Immature natural killer cell (primary cell): ENCODE data around the gene PRDM5. TPM values are rescaled to one million over a fixed set of nuclear protein-coding genes. Genes with fewer than 3 reads are reported as not detected.

Source experiments
- DNase-seq, 3 donors: peaks; one replicate each; pipeline ENCODE4 v3.0.0; 2022; ENCODE audit warnings: mixed read lengths in 1 of 3
- H3K27ac Mint-ChIP-seq, 6 donors: one replicate each; pipeline ENCODE4 v1.8.0; 2020; ENCODE audit warnings: mixed read lengths in 6 of 6, mild to moderate bottlenecking in 5 of 6, inconsistent platforms in 4 of 6, moderate library complexity in 3 of 6
- H3K27me3 Mint-ChIP-seq, 3 donors: one replicate each; pipeline ENCODE4 v1.8.0; 2020 to 2021; ENCODE audit warnings: low read depth in 3 of 3, mild to moderate bottlenecking in 3 of 3, mixed read lengths in 3 of 3, moderate library complexity in 3 of 3, inconsistent platforms in 1 of 3
- H3K36me3 Mint-ChIP-seq, 3 donors: one replicate each; pipeline ENCODE4 v1.8.0; 2020; ENCODE audit warnings: mixed read lengths in 3 of 3, inconsistent platforms in 2 of 3, mild to moderate bottlenecking in 2 of 3
- H3K4me1 Mint-ChIP-seq, 2 donors: one replicate each; pipeline ENCODE4 v1.8.0; 2020; ENCODE audit warnings: inconsistent platforms in 2 of 2, mild to moderate bottlenecking in 2 of 2, mixed read lengths in 2 of 2, moderate library complexity in 1 of 2
- H3K4me3 Mint-ChIP-seq, 5 donors: one replicate each; pipeline ENCODE4 v1.8.0; 2020; ENCODE audit warnings: mild to moderate bottlenecking in 5 of 5, mixed read lengths in 5 of 5, inconsistent platforms in 3 of 5, moderate library complexity in 3 of 5
- H3K9me3 Mint-ChIP-seq, 6 donors: one replicate each; pipeline ENCODE4 v1.8.0; 2020; ENCODE audit warnings: mild to moderate bottlenecking in 6 of 6, mixed read lengths in 6 of 6, inconsistent platforms in 4 of 6, moderate library complexity in 3 of 6
- polyA plus RNA-seq, 3 donors: library from polyadenylated mRNA; unstranded; fragments of 300-500 nt; fragmentation: Illumina TruSeq; gene quantifications; one replicate each; pipeline ENCODE4 v1.2.3, GENCODE V29; 2021

The PRDM5 gene
- polyA plus RNA-seq, 3 donors from 2014 or later = 0.08 TPM; not detected in 2

DNA sequence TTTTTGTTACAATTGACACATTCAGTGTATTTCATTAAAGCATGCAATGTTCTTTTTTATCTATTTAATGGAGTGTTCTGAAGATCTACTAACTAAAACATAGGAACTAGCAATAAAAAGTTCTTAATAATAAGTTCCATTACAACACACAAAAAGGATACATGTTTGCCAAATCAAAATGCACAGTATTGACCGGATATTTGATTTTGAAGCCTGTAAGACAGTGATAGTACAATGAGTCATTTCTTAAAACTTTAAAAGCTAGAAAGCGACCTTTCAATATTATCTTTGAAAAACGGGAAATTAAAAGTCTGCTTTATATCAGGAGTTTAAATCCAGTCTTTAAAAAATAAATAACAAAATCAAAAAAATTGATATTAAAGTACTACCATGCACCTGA, 2.4 kb upstream of the PRDM5 start:
- H3K36me3 Mint-ChIP-seq = no peaks in the 10 kb centered on the region
- no peak overlapping the region for H3K4me3 Mint-ChIP-seq
- peaks cover 14 to 15% of the 10 kb centered on the region in 2 donors for H3K4me1 Mint-ChIP-seq
- H3K27me3 Mint-ChIP-seq = peaks cover 7 to 15% (median 10%) of the 10 kb centered on the region in 3 donors
- H3K9me3 Mint-ChIP-seq = peaks cover 0 to 1% (median 0%) of the 10 kb centered on the region in 6 donors
- no peak overlapping the region for H3K27ac Mint-ChIP-seq
- DNase-seq = no peak

DNA sequence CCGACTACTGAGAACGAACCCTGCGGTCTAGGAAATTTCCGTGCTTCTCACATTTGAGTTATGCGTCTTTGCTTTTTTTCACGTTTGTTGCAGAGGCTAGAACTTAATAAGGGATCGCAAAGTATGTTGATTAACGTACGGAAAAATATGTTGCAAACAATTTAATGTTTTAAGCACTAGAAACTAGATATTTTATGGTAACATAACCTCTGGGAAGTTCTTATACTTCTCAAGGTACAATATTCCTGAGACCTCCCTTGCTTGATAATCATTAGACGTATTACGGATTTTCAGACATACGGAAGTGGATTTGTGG, 639 bp upstream of the PRDM5 start:
- no peak overlapping the region for H3K27ac Mint-ChIP-seq

DNA sequence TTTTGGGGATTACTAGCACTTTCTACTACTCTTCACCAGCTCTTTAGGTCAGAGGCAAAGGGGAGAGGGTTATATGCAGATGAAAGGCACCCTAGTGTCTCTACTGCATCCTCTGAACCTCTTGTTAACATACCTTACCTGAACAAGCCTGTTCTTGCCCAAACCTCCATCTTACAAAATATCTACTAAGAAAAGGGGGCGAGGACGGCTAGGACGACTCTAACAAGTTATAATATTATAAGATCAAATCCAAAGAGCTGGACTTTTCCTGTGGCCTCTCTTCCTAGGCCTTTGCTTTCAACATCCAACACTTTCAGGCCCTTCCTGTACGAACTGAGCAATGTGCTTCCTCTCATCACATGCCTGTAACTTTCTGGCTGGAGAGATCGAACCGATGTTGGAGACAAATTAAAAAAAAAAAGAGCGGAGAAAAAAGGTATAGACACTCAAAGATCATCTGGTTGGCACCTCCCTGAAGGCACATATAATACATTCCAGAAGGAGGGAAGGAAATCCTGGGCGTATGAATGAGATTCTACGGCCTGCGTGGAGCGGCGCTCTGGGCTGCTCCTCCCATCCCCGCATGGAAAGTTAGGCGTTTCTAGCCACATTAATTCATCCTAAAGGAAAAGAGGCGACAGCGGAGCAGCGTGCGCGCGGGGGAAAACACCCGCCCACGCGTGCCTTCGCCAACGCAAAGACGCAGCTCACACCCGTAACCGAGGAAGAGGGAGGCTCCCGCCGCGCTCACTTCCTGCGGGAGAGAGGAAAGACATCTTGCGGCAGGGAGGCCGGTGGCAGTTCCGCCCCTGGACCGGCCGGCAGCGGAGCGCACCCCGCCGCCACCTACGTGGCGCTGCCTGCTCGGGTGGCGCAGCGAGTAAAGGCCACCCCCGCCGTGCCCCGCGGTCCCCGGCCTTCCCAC, 808 bp downstream of the PRDM5 start:
- Mint-ChIP-seq H3K27ac (peak overlapping the region in 1 of 6 donors; percentile 0), H3K4me1 (peaks cover 14 to 15% of the 10 kb centered on the region in 2 donors)
- DNase-seq = peak in 1 of 3 donors; percentile 19

More for the DNA sequence above, 639 bp upstream of the PRDM5 start:
- Mint-ChIP-seq H3K4me3 (peak overlapping the region; percentile 24 to 80 (median 67)), H3K4me1 (peaks cover 14 to 15% of the 10 kb centered on the region in 2 donors), H3K36me3 (no peaks in the 10 kb centered on the region), H3K9me3 (no peaks in the 10 kb centered on the region), H3K27me3 (peaks cover 7 to 18% (median 10%) of the 10 kb centered on the region in 3 donors)
- DNase-seq = no peak

DNA sequence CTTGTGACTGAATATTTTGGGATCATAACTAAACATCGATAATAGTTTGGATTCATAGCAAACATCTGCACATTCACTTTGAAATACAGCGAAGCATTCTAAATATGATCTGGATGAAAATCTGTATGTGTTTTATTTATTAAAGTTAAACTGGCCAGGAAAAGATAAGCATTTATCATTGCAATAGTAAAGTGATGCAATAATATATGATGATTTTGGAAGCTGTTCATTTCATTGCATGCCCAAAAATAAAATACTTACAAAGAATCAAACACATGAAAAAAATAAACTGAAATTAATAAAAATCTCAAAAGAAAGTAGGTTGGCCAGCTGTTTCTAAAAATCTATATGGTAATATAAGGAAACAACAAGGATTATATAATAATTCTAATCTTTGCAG, 1.9 kb downstream of the PRDM5 start:
- peaks cover 14 to 15% of the 10 kb centered on the region in 2 donors for H3K4me1 Mint-ChIP-seq
- no peak for DNase-seq
- H3K27ac Mint-ChIP-seq = no peak overlapping the region
- H3K36me3 Mint-ChIP-seq = no peaks in the 10 kb centered on the region
- H3K4me3 Mint-ChIP-seq = no peak overlapping the region
- no peaks in the 10 kb centered on the region for H3K9me3 Mint-ChIP-seq
- H3K27me3 Mint-ChIP-seq = peaks cover 6 to 20% (median 10%) of the 10 kb centered on the region in 3 donors

More for the DNA sequence above, 808 bp downstream of the PRDM5 start:
- Mint-ChIP-seq H3K4me3 (peak overlapping the region; percentile 42 to 90 (median 84)), H3K36me3 (no peaks in the 10 kb centered on the region), H3K27me3 (peaks cover 8 to 20% (median 10%) of the 10 kb centered on the region in 3 donors), H3K9me3 (no peaks in the 10 kb centered on the region)

DNA sequence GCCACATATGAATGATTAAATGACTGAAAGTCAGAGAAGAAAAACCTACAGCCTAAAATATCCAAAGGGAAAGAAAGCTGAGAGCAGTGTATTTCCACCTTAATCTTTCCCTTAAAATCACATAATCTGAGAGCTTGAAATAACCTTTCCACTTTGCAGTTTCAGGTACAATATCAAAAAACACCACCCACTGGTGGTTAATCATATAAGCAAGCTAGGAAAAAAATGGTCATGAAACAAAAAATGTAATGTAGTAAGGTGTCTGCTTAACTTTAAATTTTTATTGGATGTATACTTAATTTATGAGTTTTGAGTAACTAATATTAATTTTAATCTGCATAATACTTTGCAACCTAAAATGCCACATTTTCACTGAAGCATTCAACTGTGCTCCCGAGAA, 3.2 kb downstream of the PRDM5 start:
- Mint-ChIP-seq H3K27ac (no peak overlapping the region), H3K4me3 (no peak overlapping the region), H3K36me3 (no peaks in the 10 kb centered on the region), H3K9me3 (no peaks in the 10 kb centered on the region), H3K4me1 (peaks cover 14 to 15% of the 10 kb centered on the region in 2 donors), H3K27me3 (peaks cover 6 to 20% (median 10%) of the 10 kb centered on the region in 3 donors)
- DNase-seq = no peak

DNA sequence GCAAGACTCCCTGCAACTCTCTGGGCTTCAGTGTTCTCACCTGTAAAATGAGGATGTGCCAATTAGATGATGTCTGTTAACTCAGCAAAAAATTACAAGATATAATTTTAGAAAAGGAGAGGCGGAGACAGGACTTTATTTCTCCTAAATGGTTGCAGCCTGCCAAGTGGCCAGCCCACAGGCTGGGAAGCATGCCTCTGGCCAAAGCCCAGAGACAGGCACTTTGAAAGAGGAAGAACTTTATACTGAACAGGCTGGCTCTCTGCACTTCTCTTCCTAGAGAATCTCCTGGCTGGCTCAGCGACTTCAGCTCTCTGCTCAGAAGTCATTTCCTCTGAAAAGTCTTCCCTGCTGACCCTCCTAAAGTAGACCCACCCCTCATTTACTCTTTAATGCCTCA, 3.7 kb downstream of the PRDM5 start:
- no peaks in the 10 kb centered on the region for H3K9me3 Mint-ChIP-seq
- peaks cover 14 to 15% of the 10 kb centered on the region in 2 donors for H3K4me1 Mint-ChIP-seq
- H3K27me3 Mint-ChIP-seq = peaks cover 6 to 17% (median 10%) of the 10 kb centered on the region in 3 donors
- DNase-seq = no peak
- H3K27ac Mint-ChIP-seq = no peak overlapping the region
- H3K4me3 Mint-ChIP-seq = no peak overlapping the region
- H3K36me3 Mint-ChIP-seq = no peaks in the 10 kb centered on the region

DNA sequence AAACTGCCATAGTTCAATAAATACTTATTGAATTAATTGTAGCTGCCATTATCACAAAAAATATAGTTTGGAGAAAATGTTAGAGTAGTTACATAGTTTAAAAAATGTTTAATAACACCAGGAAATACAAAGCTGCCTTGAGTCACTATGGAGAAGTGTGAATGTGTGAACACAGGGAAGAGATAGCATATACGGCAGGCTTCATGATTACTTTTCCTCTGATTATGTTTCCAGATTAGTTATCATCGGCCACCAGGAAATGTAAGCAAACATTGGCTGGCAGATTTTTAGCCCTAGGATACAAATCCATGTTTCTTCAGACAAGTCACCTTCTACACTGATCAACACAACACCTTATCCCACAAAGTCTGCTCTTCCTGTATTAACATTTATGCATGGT, 4.4 kb downstream of the PRDM5 start:
- Mint-ChIP-seq H3K36me3 (no peaks in the 10 kb centered on the region), H3K27me3 (peaks cover 3 to 13% (median 8%) of the 10 kb centered on the region in 3 donors), H3K4me1 (peaks cover 9 to 12% of the 10 kb centered on the region in 2 donors), H3K9me3 (no peaks in the 10 kb centered on the region), H3K4me3 (no peak overlapping the region), H3K27ac (no peak overlapping the region)
- DNase-seq = no peak

DNA sequence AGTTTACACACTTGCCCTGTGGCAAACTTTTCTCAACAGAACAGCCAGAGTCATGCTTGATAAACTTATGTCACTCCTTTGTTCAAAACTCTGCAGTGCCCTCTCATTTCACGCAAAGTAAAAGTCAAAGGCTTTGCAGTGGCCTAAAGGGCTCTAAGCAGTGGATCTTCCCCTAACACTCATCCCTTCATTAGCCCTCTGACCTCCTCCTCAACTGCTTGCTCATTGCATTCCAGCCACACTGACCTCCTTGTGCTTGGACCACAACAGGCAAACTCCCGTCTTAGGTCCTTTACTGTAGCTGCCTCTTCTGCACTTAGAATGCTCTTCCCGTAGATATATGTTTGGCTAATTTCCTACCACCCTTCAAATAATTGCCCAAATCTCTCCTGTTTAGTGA, 5.6 kb downstream of the PRDM5 start:
- Mint-ChIP-seq H3K9me3 (no peaks in the 10 kb centered on the region), H3K4me1 (peaks cover 6 to 7% of the 10 kb centered on the region in 2 donors), H3K27me3 (peaks cover 3 to 12% (median 4%) of the 10 kb centered on the region in 3 donors), H3K36me3 (no peaks in the 10 kb centered on the region), H3K4me3 (no peak overlapping the region), H3K27ac (peak overlapping the region in 1 of 6 donors; percentile 20)
- DNase-seq = no peak

DNA sequence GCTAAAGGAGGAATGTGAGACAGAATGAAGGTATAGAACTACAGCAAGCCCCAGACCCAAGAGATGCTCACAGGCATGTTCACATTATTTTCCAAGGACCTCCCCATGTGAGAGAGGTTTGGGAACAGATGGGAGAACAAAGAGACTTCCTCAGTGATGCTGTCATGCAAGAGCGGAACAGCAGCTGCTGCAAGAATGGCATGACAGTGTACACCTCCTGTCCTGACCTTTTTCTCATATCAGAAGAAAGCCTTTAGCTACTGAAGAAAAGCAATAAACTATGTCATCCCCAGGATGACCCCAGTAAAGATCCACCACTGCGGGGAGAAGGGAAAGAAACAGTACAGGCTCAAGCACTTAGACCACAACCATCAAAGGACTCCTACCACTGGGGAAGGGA, 7.2 kb downstream of the PRDM5 start:
- Mint-ChIP-seq H3K36me3 (no peaks in the 10 kb centered on the region), H3K4me1 (no peaks in the 10 kb centered on the region), H3K27ac (no peak overlapping the region), H3K27me3 (peaks cover 2 to 4% (median 4%) of the 10 kb centered on the region in 3 donors), H3K4me3 (no peak overlapping the region), H3K9me3 (no peaks in the 10 kb centered on the region)
- no peak for DNase-seq

DNA sequence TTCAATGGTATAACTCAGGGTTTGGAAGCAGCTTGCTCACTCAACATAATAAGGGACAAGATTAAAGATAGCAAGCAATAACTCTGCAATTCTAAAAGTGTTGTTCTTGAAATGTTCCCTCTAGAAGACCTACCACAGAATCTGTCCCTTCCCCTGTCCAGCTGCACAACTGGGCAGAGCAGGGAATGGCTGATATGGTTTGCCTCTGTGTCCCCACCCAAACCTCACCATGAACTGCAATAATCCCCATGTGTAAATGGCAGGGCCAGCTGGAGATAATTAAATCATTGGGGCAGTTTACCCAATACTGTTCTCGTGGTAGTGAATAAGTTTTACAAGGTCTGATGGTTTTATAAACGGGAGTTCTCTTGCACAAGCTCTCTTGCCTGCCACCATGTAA, 19.1 kb downstream of the PRDM5 start:
- DNase-seq = no peak
- no peaks in the 10 kb centered on the region for H3K4me1 Mint-ChIP-seq
- H3K27me3 Mint-ChIP-seq = no peaks in the 10 kb centered on the region
- H3K9me3 Mint-ChIP-seq = peaks cover 0 to 4% (median 0%) of the 10 kb centered on the region in 6 donors
- H3K36me3 Mint-ChIP-seq = no peaks in the 10 kb centered on the region
- no peak overlapping the region for H3K27ac Mint-ChIP-seq
- H3K4me3 Mint-ChIP-seq = no peak overlapping the region

DNA sequence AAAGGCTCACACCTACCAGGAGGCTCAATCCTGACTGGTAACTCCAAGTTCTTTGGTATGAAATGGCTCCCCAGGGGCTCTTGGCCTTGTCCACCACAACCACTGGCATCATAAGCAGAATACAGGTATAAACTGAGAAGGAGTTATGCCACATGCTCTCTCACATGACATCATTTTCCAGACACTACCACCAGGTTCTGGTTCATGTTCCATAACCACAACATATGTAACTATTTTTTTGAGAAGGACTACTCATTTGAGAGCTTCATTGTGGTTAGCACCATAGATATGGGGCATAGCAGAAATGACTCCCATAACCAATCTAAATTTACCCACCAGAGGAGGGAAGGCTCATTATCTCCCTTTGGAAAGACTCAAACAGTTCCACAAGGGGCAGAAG, 19.6 kb downstream of the PRDM5 start:
- Mint-ChIP-seq H3K27ac (no peak overlapping the region), H3K36me3 (no peaks in the 10 kb centered on the region), H3K27me3 (no peaks in the 10 kb centered on the region), H3K9me3 (peaks cover 0 to 4% (median 0%) of the 10 kb centered on the region in 6 donors), H3K4me3 (no peak overlapping the region), H3K4me1 (no peaks in the 10 kb centered on the region)
- DNase-seq = no peak

DNA sequence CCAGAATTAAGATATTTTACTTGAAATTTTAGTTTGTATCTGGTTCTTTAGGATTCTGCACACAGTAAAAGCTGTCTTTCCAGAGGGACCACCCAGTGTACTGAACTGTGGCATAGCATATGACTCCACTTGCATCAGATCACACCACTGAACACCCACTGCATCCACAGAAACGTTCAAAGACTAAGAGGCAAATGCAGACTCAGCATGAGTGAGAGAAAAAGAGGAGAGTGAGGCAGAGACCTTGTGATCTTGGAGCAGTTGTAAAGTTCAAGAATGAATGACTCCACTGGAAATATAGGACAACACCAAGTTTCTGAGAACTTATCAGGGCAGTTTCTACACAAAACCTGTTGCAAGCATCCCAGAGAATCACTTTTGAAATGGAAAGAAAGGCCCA, 20.8 kb downstream of the PRDM5 start:
- H3K27me3 Mint-ChIP-seq = peaks cover 0 to 4% (median 1%) of the 10 kb centered on the region in 3 donors
- H3K36me3 Mint-ChIP-seq = no peaks in the 10 kb centered on the region
- H3K4me3 Mint-ChIP-seq = no peak overlapping the region
- peaks cover 0 to 4% (median 0%) of the 10 kb centered on the region in 6 donors for H3K9me3 Mint-ChIP-seq
- no peak overlapping the region for H3K27ac Mint-ChIP-seq
- DNase-seq = no peak
- no peaks in the 10 kb centered on the region for H3K4me1 Mint-ChIP-seq

DNA sequence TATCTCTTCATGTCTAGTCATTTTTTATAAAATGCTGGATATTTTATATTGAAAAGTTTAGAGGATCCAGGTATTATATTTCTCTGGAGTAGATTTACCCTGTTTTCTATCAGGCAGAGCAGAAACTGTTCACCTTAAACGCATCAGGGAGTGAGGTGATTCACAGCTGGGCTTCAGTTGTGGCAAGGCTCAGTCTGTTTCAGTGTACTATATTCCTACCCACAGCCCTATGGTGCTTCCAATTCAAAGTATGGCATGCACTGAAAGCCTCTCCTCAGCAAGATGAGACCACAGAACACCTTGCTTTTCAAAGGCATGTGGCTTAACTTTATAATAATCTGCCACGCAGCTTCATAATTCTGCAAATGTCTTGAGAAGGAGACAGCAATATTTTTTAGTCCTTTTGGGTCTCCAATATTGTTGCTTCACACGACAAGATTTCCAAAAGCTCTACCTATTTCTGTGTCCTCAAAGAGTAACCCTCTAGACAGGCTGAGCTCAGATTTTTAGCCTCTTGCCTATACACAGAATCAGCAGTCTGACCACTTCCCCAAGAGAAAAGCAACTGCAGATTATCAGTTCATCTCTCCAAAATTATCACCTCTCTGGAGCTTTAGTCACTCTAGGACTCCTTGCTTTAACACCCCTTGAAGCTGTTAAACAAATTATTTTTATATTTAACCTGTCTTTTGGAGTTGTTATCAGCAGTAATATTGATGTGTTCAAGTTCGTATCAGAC, 24.4 kb downstream of the PRDM5 start:
- Mint-ChIP-seq H3K27ac (no peak overlapping the region), H3K36me3 (no peaks in the 10 kb centered on the region), H3K27me3 (peaks cover 0 to 4% (median 1%) of the 10 kb centered on the region in 3 donors), H3K4me1 (no peaks in the 10 kb centered on the region), H3K4me3 (no peak overlapping the region), H3K9me3 (peaks cover 0 to 5% (median 0%) of the 10 kb centered on the region in 6 donors)
- no peak for DNase-seq

DNA sequence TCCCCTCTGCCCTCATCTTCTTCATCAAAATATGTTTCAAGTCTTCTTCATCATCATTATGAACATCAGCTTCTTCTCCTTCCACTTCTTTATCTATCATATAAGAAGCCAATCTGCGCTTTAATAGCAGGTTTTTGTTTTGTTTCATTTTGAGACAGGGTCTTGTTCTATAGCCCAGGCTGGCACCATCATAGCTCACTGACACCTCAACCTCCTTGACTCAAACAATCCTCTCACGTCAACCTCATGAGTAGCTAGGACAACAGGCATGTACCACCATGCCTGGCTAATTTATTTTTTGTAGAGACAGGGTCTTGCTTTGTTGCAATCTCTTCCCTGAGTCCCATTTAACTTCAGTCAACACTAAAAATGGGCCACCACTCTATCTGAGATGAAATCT, 27.0 kb downstream of the PRDM5 start:
- Mint-ChIP-seq H3K4me1 (no peaks in the 10 kb centered on the region), H3K36me3 (no peaks in the 10 kb centered on the region), H3K4me3 (no peak overlapping the region), H3K27me3 (peaks cover 0 to 4% (median 3%) of the 10 kb centered on the region in 3 donors), H3K9me3 (peaks cover 0 to 11% (median 3%) of the 10 kb centered on the region in 6 donors), H3K27ac (no peak overlapping the region)
- no peak for DNase-seq
